HG02884 (cell line): ENCODE data around the gene RILPL1.
"Not testable (repeated sequence)": the region's sequence is repeated elsewhere in the genome, so short reads cannot be mapped to it uniquely, and the experiment has no call there.

Source experiments
- ATAC-seq: cut with Tn5 transposase; IDR thresholded peaks from one replicate; pipeline ENCODE4 v1.9.1; 2021; ENCODE audit warnings: mild to moderate bottlenecking, moderate library complexity; ENCODE audit not compliant: unreplicated experiment

The RILPL1 gene

DNA sequence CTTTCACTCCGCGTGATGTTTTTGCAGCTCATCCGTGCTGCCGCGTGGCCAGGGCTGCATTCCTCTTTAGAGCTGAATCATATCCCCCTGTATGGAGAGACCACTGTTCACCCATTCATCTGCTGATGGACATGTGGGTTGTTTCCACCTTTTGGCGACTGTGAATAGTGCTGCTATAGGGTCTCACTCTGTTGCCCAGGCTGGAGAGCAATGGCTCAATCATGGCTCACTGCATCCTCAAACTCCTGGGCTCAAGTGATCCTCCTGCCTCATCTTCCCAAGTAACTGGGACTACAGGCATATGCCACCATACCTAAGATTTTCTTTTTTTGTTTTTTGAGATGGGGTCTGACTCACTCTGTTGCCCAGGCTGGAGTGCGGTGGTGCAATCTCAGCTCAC is 36.5 kb downstream of the RILPL1 start:
- no peak for ATAC-seq

DNA sequence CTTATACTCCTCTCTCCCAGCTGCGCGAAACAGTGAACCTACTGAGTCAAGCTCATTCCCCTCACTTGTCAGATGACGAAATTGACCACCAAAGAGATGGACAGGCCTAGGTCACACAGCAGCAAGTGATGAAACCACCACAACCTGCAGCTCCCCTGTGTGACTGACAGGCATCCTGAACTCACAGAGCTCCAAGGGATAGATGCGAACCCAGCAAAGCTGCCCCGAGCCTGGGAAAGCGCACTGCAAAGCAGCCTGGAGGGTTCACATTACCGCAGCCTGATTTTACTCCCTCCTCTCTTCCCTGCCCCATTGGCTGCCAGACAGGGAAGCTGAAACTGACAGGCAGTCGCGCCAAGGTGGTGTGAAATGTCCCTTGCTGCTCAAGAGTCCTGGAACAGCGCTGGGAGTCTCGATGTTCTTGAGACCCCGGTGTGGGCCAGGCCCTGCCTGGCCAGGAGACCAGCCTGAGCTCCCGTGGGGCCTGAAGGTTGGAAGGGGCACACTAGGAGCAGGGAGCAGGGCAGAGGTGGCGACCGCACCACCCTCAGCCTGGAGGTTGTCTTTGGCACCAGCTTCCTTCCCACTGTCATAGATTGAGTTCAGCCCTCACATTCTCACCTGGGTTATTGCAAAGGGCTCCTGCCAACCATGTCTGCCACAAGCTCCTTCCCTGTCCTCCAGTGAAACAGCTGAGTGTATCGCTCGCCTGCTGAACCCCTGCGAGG is 39.2 kb downstream of the RILPL1 start:
- no peak for ATAC-seq

DNA sequence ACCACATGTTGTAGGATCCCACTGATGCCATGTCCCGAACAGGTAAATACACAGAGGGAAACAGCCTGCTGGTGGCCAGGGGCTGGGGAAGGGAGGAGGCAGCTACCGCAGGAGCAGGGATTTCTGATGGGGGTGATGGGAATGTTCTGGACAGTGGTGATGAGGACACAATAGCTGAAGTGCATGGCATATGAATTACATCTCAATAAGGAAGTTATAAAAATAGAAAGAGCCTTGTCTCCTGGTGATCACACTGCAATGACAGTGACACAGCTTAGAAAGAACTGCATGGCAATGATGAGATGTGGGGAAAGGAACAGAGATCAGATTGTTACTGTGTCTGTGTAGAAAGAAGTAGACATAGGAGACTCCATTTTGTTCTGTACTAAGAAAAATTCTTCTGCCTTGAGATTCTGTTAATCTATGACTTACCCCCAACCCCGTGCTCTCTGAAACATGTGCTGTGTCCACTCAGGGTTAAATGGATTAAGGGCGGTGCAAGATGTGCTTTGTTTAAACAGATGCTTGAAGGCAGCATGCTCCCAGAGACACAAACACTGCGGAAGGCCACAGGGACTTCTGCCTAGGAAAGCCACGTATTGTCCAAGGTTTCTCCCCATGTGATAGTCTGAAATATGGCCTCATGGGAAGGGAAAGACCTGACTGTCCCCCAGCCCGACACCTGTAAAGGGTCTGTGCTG is 41.0 kb downstream of the RILPL1 start:
- ATAC-seq = not testable (repeated sequence)

DNA sequence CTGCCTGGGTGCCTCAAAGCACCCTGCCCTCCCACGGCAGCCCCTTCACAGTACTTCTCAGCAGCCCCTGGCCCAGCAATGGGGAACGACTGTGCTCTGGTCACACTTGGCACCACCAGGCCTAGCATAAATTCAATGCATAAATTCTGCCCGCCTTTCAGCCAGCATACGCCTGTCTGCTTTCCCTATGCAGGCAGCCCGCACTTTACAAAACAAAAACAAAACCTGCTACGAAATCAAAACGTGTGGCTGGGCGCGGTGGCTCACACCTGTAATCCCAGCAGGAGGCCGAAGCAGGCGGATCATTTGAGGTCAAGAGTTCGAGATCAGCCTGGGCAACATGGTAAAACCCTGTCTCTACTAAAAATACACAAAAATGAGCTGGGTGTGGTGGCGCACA is 42.0 kb downstream of the RILPL1 start:
- no peak for ATAC-seq

DNA sequence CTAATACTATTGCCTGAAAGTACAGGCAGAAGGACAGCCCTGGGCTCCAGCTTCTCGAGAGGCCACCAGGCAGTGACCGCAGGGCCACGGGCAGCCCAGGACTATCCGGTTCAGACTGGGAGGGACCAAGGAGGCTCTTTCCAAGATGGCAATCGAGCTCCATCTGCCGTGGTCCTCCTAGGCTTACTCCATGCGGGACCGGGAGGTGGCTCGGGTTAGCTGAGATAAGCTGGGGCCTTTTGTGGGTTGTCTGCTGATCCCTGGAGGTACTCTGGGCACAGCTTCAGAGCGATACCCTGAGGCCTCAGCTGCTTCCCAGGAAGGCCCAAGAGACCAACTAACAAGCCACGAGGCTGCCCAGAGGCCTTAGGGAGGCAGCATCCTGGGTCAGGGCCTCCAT is 42.5 kb downstream of the RILPL1 start:
- ATAC-seq = no peak

DNA sequence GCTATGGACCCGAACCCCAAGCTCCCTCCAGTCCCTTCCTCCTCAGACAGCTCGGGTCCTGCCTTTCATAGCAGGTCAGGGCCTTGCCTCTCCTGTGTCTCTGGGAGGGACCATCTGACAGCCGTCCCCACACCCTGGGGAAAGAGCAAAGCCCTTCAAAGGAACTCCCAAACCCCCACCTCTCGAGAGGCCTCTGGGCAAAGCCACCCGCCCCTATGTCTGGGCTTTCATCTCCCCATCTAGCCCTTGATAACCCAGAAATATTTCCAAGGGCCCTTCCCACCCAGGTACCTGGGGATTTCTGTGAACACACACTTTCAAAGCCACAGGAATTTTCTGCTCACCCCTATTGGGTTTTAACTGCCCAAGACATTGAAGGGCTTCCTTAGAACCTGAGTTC is 43.4 kb downstream of the RILPL1 start:
- ATAC-seq = no peak

DNA sequence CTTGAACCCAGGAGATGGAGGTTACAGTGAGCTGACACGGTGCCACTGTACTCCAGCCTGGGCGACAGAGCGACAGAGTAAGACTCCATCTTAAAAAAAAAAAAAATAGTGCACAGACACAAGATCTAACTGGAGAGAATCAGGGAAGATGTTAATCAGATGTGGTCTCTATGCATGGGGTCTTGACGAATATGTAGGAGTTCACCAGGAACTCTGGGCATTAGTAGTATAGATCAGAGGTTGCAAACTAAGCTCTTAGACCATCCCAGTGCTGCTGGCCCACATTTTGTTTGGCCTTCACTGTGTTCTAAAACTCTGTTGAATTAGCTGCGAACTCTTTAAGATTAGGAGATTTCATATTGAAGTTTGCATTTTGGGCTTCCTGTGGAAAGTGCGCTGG is 43.9 kb downstream of the RILPL1 start:
- no peak for ATAC-seq

DNA sequence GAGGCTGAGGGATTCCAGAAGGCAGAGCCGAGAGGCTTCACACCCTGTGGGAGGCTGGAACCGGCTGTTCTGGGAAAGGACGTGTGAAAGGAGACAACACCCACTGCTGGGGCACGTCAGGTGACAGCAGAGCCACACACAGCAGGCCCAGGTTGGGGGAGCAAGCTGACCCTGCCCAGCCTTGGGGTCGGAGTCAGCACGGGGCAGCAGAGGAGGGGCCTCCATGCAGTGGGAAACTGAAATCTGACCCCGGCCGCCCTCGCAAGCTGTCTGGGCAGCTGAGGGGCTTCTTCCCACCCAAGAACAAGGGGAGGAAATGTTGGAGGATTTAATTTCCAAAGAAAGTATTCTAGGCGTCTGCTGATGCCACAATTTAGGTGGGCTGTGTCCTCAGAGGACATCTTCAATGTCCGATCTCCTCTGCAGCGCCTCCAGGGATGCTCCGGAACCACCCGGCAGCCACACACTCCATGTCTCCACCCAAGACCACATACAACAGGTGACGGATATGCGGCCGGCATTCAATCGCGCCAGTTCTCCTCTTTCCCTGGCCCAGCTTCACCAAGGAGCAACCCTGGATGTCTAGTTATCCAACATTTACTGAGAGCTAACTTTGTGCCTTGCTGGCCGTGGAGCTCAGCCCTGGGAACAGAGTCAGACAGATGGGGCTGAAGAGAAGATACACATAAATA is 44.8 kb downstream of the RILPL1 start:
- ATAC-seq = no peak

DNA sequence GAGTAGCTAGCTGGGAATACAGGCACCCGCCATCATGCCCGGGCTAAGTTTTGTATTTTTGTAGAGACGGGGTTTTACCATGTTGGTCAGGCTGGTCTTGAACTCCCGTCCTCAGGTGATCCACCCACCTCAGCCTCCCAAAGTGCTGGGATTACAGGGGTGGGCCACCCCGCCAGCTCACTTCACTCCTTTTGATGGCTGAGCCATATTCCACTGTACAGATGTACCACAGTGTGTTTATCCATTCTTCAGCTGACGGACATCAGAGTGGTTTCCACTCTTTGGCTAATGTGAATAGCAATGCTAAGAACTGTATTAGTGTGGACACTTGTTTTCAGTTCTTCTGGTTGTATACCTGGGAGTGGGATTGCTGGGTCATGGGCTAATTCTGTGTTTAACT is 46.1 kb downstream of the RILPL1 start:
- ATAC-seq = no peak

DNA sequence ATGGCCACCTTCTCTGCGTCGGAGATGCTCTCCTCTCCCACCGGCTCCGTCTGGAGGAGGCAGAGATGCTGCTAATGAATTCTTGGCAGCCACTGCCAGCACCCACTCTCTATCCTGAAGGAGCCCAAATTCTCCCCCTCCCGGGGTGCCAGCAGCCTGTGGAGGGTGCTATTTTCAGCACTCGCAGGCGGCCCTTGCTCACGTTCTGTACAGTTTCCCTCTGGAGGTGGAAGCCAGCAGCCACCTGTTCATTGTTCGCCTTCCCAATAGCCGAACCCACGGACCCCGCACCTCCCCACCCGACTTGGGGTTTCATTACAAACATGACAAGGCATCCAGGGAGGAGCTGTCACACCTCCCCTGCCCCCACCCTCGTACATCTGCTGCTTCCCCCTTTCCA is 47.8 kb downstream of the RILPL1 start:
- ATAC-seq = no peak

DNA sequence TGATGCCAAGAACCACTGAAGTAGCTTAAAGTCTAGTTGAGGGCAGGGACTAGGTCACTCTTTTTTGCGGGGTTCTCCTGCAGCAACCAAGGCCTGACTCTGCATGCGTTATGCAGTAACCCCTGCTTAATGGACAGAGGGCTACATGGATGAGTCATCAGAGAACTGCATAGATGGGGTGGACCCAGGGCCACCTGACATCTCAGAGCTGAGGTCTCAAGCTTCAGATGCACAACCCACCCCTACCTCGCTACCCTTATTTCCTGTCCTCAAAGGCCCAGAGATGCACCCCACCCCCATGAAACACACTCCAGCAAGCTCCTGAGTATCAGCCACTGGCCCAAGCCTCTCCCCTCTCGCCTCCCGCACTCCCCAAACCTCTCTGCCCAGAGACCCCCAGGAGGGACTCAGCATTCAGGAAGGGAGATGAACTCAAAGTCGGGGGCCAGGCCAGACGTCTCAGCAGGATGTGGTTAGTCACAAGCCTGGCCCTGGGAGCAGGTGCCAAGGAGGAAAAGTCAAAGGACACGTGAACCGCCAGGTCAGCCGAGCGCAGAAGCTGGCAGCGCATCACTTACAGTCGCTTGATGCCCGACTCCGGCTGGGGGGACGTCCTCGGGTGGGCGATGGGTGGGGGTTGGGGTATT is 49.8 kb downstream of the RILPL1 start:
- no peak for ATAC-seq

DNA sequence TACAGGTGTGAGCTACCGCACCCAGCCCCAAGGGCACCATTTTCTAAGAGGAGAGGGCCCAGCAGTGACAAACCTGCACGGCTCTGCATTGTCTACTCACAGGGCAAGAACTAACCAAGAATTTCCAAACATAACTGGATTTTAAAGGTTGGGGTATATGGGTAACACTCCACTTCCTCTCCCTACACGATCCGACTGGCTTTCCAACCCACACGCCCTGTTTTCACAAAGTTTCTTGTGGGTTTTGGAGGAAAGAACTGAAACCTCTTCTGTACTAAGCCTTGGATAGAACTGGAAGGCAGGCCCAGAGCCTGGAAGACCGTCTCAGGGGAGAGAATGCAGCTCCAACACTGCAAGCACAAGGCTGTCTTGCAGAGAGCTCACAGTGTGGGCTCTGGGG is 50.6 kb downstream of the RILPL1 start:
- ATAC-seq = no peak

DNA sequence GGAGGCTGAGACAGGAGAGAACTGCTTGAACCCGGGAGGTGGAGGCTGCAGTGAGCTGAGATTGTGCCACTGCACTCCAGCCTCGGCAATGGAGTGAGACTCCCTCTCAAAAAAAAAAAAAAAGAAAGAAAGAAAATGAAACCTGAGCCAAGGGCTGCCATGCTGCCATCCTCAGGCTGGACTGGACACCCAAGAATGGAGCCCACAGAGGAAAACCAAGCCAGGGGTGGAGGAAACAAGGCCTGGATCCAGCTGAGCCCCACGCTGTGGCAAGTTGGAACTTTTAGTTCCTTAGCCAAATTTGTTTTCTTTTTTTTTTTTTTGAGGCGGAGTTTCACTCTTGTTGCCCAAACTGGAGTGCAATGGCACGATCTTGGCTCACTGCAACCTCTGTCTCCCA is 52.3 kb downstream of the RILPL1 start:
- not testable (repeated sequence) for ATAC-seq

DNA sequence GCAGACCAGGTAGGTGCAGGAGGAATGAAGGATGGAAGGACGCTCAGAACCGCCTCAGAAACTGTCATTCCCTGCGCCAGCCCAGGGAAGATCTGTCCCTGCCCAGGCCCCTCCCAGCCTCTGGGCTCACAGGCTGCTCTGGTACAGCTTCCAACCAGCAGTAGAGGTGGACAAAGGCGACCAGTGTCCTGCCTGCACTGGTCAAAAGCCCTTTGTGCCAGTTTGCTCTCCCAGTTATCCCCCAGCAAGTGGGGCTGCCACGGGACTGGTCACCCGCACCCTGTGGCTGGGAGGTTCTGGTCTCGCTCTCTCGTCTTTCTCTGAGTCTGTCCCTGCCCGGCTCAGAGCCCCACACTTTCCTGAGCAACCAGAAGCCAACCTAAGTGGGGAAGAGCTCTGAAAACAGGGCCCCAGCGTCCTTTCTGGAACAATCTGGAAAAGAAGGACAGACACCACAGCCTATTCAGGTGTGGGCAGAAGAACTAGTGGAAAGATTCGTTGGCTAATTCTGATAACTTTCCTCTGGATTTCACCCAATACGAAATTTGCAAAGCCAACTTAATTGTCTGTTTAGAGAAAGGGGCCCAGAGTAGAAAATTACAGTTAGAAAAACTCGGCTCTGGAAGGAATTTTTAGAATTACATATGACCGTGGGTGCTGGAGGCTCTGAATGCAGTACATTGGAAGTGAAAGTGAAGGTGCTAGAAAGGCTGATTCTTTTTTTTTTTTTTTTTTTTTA is 53.9 kb downstream of the RILPL1 start:
- no peak for ATAC-seq

DNA sequence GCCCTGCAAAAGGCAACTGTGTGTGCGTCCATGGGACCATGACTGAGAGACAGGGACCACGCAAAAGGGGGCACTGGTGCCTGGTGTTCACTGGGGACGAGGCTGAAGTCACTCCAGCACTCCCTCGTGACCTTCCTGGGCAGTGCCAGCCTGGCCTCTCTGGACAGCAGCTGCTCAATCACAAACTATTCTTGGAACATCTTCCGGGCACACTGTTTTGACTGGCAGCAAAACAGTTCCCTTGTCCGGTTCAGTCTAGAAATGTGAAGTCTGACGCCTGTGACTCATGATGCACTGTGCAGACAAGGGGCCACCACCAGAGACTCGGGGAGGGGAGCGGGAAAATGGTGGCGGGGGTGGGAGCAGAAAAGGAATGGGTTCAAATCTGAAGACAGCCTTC is 54.8 kb downstream of the RILPL1 start:
- ATAC-seq = no peak

DNA sequence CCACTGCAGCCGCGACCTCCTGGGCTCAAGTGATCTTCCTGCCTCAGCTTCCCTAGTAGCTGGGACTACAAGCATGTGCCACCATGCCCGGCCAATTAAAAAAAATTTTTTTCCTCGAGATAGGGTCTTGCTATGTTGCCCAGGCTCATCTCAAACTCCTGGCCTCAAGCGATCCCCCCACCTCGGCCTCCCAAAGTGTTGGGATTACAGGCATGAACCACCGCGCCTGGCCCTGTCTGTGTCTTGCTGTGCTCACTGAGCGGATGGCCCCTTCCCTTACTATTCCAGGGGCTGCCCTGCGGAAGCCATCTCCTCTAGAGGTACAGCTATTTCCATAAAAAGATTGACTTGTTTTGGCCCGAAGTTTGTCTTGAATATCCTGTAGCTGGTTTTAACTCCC is 55.5 kb downstream of the RILPL1 start:
- ATAC-seq = no peak

DNA sequence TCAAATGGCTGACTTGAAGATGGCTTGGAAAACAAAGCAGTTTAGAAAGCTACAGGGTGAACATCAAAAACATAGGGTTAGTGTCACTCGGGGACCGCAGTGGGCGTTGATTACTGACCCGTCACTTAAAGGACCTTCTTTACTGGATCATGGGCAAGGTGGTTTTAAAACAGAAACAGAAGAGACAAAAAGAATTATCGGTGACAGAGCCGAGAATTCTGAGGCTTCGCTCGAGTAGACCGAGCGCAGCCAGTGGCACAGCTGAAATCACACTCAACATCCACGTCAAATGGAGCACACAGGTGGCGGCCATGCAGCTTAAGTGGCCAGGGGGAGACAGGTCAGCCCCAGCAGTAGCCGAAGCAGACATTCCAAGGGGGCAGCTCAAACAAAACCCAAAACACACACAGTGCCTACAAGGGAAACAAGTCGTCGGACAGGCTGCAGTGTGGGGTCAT is 58.2 kb downstream of the RILPL1 start:
- ATAC-seq = no peak

DNA sequence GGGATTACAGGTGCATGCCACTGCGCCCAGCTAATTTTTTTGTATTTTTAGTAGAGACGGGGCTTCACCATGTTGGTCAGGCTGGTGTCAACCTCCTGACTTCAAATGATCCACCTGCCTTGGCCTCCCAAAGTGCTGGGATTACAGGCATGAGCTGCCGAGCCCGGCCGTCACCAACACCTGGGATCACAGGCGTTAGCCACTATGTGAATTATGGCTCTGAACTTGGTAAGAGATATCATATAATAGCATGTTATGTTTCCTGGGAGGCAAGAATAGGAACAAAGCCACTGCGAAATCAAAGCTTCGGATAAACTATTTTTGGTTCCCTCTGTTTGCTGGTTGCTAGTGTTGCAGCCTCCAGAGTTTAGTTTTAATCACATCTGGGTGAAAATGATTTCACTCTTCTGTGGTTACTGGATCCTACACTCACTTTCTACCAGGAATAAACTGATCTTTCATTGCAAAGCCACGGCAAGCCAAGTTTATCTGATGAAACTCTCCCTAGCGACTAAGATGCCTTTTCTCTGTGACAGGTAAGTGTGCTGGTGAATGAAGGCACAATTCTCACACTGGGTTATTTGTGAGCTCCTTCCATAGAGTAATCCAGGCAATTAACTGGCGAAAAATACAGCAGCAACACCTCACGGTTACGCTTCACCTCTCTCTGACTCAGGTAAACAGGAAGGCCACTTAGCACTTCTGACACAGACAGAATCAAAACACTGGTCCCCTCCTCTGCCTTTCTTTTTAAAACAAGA is 58.9 kb downstream of the RILPL1 start:
- no peak for ATAC-seq

DNA sequence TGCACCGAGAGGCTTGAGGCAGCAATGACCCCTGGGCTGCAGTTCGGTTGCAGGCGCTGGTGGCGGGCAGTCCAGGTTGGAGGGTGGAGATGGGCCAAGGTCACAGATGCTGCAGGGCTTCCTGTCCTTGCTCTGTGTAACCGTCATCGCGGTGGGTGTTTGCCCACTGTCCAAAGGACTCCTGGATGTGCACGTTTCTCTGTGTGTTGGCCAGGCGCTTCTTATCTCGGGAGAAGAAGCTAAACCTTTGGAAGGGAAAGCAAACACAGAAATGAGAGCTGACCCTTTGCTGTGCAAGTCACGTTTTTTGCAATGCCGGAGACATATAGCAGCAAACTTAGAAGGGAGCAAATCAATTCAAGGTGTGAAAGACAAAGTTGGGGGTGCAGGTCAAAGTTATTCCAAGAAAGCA is 61.1 kb downstream of the RILPL1 start:
- ATAC-seq = no peak
